ENCODE results near the gene FBXW11.

GRCh38 chr5:171968531-171968930 lies 37.9 kb downstream of the FBXW11 start:
- TF ChIP-seq ZBTB10 (CRISPR knock-in tag; IDR thresholded peaks at IDR 0.05; ENCODE audit: borderline replicate concordance) (no peak), ZNF563 (CRISPR knock-in tag; IDR thresholded peaks at IDR 0.05) (no peak), ZNF530 (CRISPR knock-in tag; IDR thresholded peaks at IDR 0.05; ENCODE audit: low read depth) (no peak)

All from HepG2 (cell line).